Panc1 (cell line): ENCODE data around the gene TPRG1. TPM values are rescaled to one million over a fixed set of nuclear protein-coding genes. Genes with fewer than 3 reads are reported as not detected.

ENCODE experiments used
- ATAC-seq: fragments of 200-7000 bp; cut with Tn5 transposase; 2 replicates; pipeline ENCODE4 v1.9.1; 2020; ENCODE audit warnings: mild to moderate bottlenecking, moderate library complexity
- BruUV-seq: library from RNA; stranded (reverse); fragments of 400-500 nt; replicated peaks from 2 replicates; lab custom pipeline; 2021; lab: Mats Ljungman, UMichigan
- CTCF ChIA-PET: fragments of 300-600 bp; sonication (Branson Sonifier 250); formaldehyde crosslinking; loops from one replicate; lab custom pipeline; 2022; ENCODE audit warnings: antibody characterized with exemption; lab: Charles Lee
- POLR2A ChIA-PET: fragments of 300-600 bp; sonication (Branson Sonifier 250); formaldehyde crosslinking; loops from one replicate; lab custom pipeline; 2022; ENCODE audit warnings: antibody characterized with exemption; lab: Charles Lee
- DNase-seq: peaks from one replicate; pipeline ENCODE4 v3.0.0-alpha.2; 2010; ENCODE audit warnings: low read depth, low spot score
- H3K27ac ChIP-seq: 2 replicates; pipeline ENCODE4 v1.5.1; 2011; ENCODE audit warnings: mild to moderate bottlenecking, low read length, inconsistent platforms
- H3K27me3 ChIP-seq: fragments of 200-500 bp; sonication (Bioruptor generic); 2 replicates; pipeline ENCODE4 v1.6.0; 2014; ENCODE audit warnings: low read length, inconsistent platforms; ENCODE audit not compliant: control insufficient read depth, insufficient read depth
- H3K36me3 ChIP-seq: fragments of 200-500 bp; sonication (Bioruptor generic); 2 replicates; pipeline ENCODE4 v1.5.1; 2014; ENCODE audit warnings: inconsistent platforms, mild to moderate bottlenecking, low read length, moderate library complexity; ENCODE audit not compliant: control insufficient read depth, insufficient read depth
- H3K4me1 ChIP-seq: 2 replicates; pipeline ENCODE4 v1.5.1; 2011; ENCODE audit warnings: inconsistent platforms, mild to moderate bottlenecking, low read length, moderate library complexity; ENCODE audit not compliant: control insufficient read depth, insufficient read depth
- H3K4me3 ChIP-seq, 2 experiments: 2 replicates each; pipeline ENCODE4 v1.5.1; 2011 to 2012; ENCODE audit warnings: low read depth in 2 of 2, low read length in 2 of 2, mild to moderate bottlenecking in 2 of 2, inconsistent platforms in 1 of 2, moderate library complexity in 1 of 2
- H3K9me3 ChIP-seq: fragments of 200-500 bp; sonication (Bioruptor generic); 2 replicates; pipeline ENCODE4 v1.5.1; 2014; ENCODE audit warnings: low read depth, mild to moderate bottlenecking, inconsistent platforms, low read length, moderate library complexity; ENCODE audit not compliant: control insufficient read depth, insufficient read depth
- CTCF ChIP-seq: fragments of 450-650 bp; IDR thresholded peaks from 2 replicates; pipeline ENCODE4 v1.5.1; 2017; ENCODE audit warnings: mild to moderate bottlenecking
- POLR2AphosphoS5 ChIP-seq: IDR thresholded peaks from 2 replicates; pipeline ENCODE4 v1.6.1; 2012; ENCODE audit warnings: mild to moderate bottlenecking, low read depth, low read length, moderate library complexity
- REST ChIP-seq, 2 experiments: IDR thresholded peaks; 2 replicates each; pipeline ENCODE4 v1.6.1; 2011 to 2012; ENCODE audit warnings: low read depth in 2 of 2, control low read depth in 1 of 2, low read length in 1 of 2, mild to moderate bottlenecking in 1 of 2, moderate library complexity in 1 of 2; ENCODE audit not compliant: insufficient read depth in 1 of 2
- SIN3A ChIP-seq: IDR thresholded peaks from 2 replicates; pipeline ENCODE4 v1.6.1; 2012; ENCODE audit warnings: low read depth, mild to moderate bottlenecking, low read length, moderate library complexity, borderline replicate concordance; ENCODE audit not compliant: insufficient read depth
- TCF7L2 ChIP-seq: IDR thresholded peaks from 2 replicates; pipeline ENCODE4 v1.6.1; 2011; ENCODE audit warnings: mild to moderate bottlenecking, low read depth, low read length, inconsistent platforms
- in situ Hi-C: cut with HindIII; loops from 2 replicates; pipeline ENCODE4 v1.10.0; 2016; ENCODE audit warnings: low sequenced_read_pairs, low pct_unique_long_range_greater_than_20kb
- intact Hi-C: fragments of 100-400 bp; cut with micrococcal nuclease; formaldehyde crosslinking; loops from one replicate; pipeline ENCODE4 v1.10.0; 2022; ENCODE audit not compliant: unreplicated experiment
- total RNA-seq: library from RNA; stranded (reverse); gene quantifications from one replicate; pipeline ENCODE4 v1.2.1, GENCODE V29; 2021; ENCODE audit not compliant: unreplicated experiment

TPRG1 gene
- total RNA-seq, 1 experiment from 2014 or later = not detected

- ChIA-PET CTCF (interaction anchor here (0.5 kb wide), 1 partner anchor 18 kb away, joined by 6 read pairs; no protein-coding TSS in a partner anchor), POLR2A (no interaction called here)
- intact Hi-C loops = no loop called here
- no peak for ATAC-seq
- Histone ChIP-seq H3K9me3 (no peaks in the 10 kb centered on the region), H3K4me1 (peaks cover 4% of the 10 kb centered on the region; the same call in 1 of the 2 replicates), H3K27me3 (peaks cover 14% of the 10 kb centered on the region; the same call in 1 of the 2 replicates), H3K27ac (no peak overlapping the region), H3K4me3 (no peak overlapping the region), H3K36me3 (no peaks in the 10 kb centered on the region)
- TF ChIP-seq SIN3A (no peak), CTCF (no peak), REST (IDR thresholded peaks at IDR 0.05; ENCODE audit: insufficient read depth in 1 of 2, low read depth in 2 of 2, low read length in 1 of 2) (no peak), TCF7L2 (no peak), POLR2AphosphoS5 (no peak)
- in situ Hi-C loops = loop anchor here (10.0 kb wide), 1 partner anchor 1399 kb away; the partner anchor contains the start of gene BCL6
- BruUV-seq = no TSS peak
- DNase-seq = no peak
Measured at GRCh38 chr3:189143321-189143720, 28.4 kb upstream of the TPRG1 start.

- Histone ChIP-seq H3K36me3 (no peaks in the 10 kb centered on the region), H3K27ac (no peak overlapping the region), H3K4me1 (peaks cover 4% of the 10 kb centered on the region; the same call in 1 of the 2 replicates), H3K27me3 (peaks cover 14% of the 10 kb centered on the region; the same call in 1 of the 2 replicates), H3K4me3 (no peak overlapping the region), H3K9me3 (no peaks in the 10 kb centered on the region)
- intact Hi-C loops = no loop called here
- DNase-seq (no peak), ATAC-seq (no peak)
- in situ Hi-C loops = loop anchor here (10.0 kb wide), 1 partner anchor 1399 kb away; the partner anchor contains the start of gene BCL6
- no TSS peak for BruUV-seq
- ChIA-PET CTCF (interaction anchor here (0.5 kb wide), 1 partner anchor 18 kb away, joined by 6 read pairs; no protein-coding TSS in a partner anchor), POLR2A (no interaction called here)
- no peak for TF ChIP-seq TCF7L2
- no peak for TF ChIP-seq SIN3A
- TF ChIP-seq REST (IDR thresholded peaks at IDR 0.05; ENCODE audit: insufficient read depth in 1 of 2, low read depth in 2 of 2, low read length in 1 of 2) = no peak
- no peak for TF ChIP-seq POLR2AphosphoS5
- no peak for TF ChIP-seq CTCF
Measured at GRCh38 chr3:189143771-189144170, 28.0 kb upstream of the TPRG1 start.
